Stimulated activated effector memory CD8-positive, alpha-beta T cell treated with anti-CD3 and anti-CD28 coated beads, Interleukin-12 subunit alpha, Interleukin-12 subunit beta, amount 100 ng/mL, for 72 hours (primary cell): ENCODE measurements around the gene CSTB.

Experiments
- ATAC-seq: fragments of 150-1000 bp; cut with Tn5 transposase; 2 replicates; pipeline ENCODE4 v1.10.0; 2021
- DNase-seq, 2 donors: peaks; one replicate each; pipeline ENCODE4 v3.0.0; 2021 to 2022; ENCODE audit warnings: low spot score in 2 of 2
- H3K27ac Mint-ChIP-seq: one replicate; pipeline ENCODE4 v1.8.0; 2022; ENCODE audit warnings: mild to moderate bottlenecking, mixed read lengths
- H3K36me3 Mint-ChIP-seq: one replicate; pipeline ENCODE4 v1.8.0; 2022; ENCODE audit warnings: mild to moderate bottlenecking, mixed read lengths
- H3K4me1 Mint-ChIP-seq: one replicate; pipeline ENCODE4 v1.8.0; 2022; ENCODE audit warnings: mixed read lengths
- H3K4me3 Mint-ChIP-seq: one replicate; pipeline ENCODE4 v1.8.0; 2022; ENCODE audit warnings: mild to moderate bottlenecking, mixed read lengths
- H3K9me3 Mint-ChIP-seq: one replicate; pipeline ENCODE4 v1.8.0; 2022; ENCODE audit warnings: mixed read lengths

CSTB gene

DNA sequence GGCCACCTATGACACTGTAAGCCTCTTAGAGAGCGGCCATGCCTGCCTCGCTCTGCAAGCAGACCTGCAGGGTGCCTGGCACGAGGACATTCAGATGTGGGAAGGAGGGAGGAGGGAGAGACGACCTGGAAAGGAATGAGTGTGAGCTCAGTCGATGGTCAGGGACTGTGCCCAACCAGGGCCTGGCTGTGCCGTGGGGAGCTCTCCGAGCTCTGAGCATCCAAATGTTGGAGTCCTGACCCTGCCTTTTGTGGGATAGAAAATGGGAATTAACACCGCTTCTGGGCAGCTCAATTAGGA lies 7.3 kb downstream of the CSTB start:
- H3K9me3 Mint-ChIP-seq, result no peaks in the 10 kb centered on the region
- H3K27ac Mint-ChIP-seq, result peak overlapping the region; percentile 69

DNA sequence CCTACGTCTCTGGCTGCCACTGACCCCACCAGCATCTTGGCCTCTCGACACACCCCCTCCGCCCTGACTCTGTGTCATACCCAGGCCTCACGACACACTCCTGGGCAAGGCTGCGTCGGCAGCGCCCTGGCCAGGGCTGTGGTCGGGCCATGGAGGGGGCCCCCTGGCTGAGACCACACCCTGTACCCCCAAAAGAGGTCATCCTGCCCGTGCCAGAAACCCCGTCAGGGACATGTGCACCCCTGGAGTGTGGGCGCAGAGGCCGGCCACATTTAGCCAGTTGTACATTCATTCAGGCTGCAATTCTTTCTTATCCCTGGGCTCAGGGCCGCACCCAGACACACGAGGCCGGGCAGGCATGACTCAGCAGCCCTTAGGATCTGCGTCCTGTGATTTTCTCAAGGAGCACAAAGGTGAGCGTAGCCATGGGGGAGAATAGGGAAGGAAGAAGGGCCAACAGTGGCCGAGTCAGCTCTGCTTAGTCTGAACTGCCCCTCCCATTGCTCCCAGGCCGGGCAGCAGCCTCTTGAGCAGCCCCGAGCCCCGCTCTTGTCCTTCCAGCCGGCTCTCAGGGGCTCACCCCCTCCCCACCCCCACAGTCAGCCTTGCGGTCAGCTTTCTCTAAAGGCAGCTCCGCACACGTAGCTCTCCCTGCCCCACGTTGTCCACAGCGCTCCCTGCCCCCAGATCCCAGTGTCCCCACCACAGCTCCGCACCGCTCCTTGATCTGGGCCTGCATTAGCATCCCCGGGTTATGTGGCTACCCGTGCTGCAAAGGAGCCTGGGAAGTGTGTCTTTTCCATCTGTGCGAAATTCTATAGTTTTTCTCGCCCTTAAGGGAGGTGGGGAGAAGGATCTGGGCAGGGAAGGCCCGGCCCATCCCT lies 7.9 kb downstream of the CSTB start:
- Mint-ChIP-seq H3K27ac (peak overlapping the region; percentile 69), H3K4me1 (peaks cover 10% of the 10 kb centered on the region), H3K36me3 (peaks cover 19% of the 10 kb centered on the region), H3K9me3 (no peaks in the 10 kb centered on the region), H3K4me3 (no peak overlapping the region)
- peak; percentile 8 for ATAC-seq
- DNase-seq, result no peak

More for the DNA sequence above, 7.3 kb downstream of the CSTB start:
- Mint-ChIP-seq H3K36me3 (peaks cover 21% of the 10 kb centered on the region), H3K4me1 (peaks cover 16% of the 10 kb centered on the region), H3K4me3 (no peak overlapping the region)
- no peak for ATAC-seq
- DNase-seq, result no peak

DNA sequence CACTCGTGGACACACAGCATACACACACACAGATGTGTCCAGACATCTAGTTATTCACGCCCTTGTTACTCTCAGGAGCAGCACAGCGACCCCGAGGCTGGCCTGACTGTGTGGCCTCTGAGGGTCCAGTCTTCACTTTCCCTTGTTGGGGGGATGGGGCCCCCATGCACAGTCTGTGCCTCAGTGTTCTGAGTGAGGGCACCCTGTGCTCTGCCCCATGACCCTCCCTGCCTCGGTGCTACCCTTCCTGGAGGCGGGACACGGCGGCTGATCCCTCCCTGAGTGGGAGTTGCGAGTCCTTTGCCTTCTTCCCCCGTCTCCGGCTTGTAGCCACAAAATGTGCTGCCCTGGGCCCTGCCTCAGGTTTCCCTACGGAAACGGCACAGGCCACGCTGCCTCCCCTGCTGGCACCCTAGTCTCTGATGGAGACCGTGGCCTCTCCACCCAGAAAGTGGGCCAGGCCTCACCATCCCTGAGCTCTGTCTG lies 8.6 kb downstream of the CSTB start:
- peaks cover 8% of the 10 kb centered on the region for H3K4me1 Mint-ChIP-seq
- ATAC-seq, result no peak
- no peaks in the 10 kb centered on the region for H3K9me3 Mint-ChIP-seq

DNA sequence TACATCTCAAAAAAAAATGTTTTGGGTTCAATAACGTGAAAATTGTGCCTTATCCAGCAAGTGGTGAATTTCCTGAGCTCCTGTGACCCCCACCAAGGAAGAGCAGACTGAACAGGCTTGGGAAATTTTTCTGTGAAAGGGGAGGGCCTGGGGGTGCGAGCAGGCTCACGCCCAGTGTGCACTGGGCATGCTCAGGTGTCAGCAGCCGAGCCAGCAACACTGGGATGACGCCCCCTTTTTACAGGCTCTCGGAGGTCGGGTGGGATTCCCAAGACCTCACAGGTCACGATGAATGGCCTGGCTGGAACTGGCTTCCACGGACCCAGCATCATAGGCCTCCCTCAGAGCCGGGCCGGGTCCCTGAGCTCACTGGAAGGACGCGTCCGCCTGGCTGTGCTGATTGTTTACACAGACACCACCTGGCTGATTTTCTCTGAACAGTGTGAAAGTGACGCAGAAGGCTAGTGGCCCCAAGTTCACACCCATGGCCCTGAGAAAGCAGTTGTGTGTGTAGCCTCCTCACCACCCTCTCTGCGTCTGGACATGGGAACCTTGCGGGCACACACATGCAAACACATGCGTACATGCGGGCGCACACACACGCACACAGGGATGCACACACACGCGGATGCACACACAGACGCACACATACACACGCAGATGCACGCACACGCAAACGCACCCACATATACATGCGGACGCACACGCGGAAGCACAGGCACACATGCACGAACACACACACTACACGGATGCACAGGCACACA lies 9.2 kb downstream of the CSTB start:
- no peak overlapping the region for H3K27ac Mint-ChIP-seq
- H3K9me3 Mint-ChIP-seq, result no peaks in the 10 kb centered on the region
- ATAC-seq, result no peak
- no peak overlapping the region for H3K4me3 Mint-ChIP-seq
- H3K36me3 Mint-ChIP-seq, result peaks cover 11% of the 10 kb centered on the region
- peaks cover 8% of the 10 kb centered on the region for H3K4me1 Mint-ChIP-seq
- no peak for DNase-seq

More for the DNA sequence above, 8.6 kb downstream of the CSTB start:
- Mint-ChIP-seq H3K27ac (no peak overlapping the region), H3K36me3 (peaks cover 13% of the 10 kb centered on the region), H3K4me3 (no peak overlapping the region)
- DNase-seq, result no peak

DNA sequence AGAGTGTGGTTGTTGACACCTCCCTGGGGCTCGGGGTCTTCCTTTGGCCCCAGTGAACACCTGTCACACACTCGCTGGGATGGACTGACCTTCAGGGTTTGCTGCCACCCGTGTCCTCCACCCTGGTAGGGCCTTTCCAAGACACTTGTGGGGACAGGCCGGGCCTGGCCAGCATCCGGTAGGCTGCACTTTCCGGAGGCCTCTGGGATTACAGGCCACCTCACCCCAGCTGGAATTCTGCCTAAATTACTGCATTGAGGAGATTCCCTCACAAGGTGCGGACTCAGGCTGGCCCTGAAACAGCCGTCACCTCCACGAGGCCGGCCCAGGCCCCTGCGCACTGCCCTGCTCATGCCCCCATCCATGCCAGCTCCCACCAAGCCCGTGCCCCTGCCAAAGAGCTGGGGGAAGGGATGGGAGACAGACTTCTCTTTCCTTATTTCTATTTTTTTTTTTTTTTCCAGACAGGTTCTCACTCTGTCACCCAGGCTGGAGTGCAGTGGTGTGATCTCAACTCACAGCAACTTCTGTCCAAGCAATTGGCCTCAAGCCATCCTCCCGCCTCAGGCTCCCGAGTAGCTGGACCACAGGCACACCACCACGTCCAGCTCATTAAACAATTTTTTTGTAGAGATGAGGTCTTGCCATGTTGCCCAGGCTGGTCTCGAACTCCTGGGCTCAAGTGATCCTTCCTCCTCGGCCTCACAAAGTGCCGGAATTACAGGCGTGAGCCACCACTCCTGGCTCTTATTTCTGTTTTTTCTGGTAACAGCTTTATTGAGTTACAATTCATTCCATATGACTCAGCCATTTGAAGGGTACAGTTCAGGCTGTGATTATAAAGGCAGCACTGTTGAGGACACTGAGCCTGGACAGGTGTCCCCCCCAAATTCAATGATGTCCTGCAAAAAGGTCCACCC lies 11.3 kb downstream of the CSTB start:
- H3K27ac Mint-ChIP-seq, result no peak overlapping the region
- no peaks in the 10 kb centered on the region for H3K9me3 Mint-ChIP-seq
- no peak for DNase-seq
- no peaks in the 10 kb centered on the region for H3K4me1 Mint-ChIP-seq
- peaks cover 17% of the 10 kb centered on the region for H3K36me3 Mint-ChIP-seq
- H3K4me3 Mint-ChIP-seq, result no peak overlapping the region
- no peak for ATAC-seq

DNA sequence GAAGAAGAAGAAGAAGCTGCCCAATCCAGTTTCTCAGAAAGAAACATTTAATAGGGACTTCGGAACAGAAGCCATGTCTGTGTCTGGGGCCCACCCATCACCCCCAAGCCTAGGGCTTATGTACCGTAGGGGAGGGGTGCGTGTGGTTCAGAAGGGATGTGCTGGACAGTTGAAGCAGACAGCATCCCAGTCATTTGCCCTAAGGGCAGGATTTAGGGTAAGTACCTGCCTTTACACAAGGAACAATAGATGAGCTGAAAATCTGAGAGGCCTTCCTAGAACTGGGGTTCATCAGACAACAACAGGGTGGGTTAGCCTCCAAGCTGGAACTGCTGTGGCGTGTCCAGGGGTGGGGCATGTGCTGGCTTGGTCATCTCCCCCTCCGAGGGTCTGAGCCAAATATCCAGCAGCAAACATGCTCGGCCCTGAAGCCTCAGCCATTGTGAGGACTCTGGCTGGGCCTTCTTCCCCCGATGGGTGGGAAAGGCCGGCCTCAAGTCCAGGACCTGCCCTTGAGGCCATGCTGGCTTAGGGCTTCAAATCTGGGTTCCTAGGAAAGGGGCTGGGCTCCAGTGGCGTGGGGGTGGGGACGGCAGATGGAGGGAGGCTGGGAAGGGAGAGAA lies 12.1 kb downstream of the CSTB start:
- H3K36me3 Mint-ChIP-seq, result peaks cover 24% of the 10 kb centered on the region
- H3K27ac Mint-ChIP-seq, result peak overlapping the region; percentile 54
- ATAC-seq (no peak), DNase-seq (no peak)
- H3K9me3 Mint-ChIP-seq, result no peaks in the 10 kb centered on the region
- H3K4me1 Mint-ChIP-seq, result no peaks in the 10 kb centered on the region
- H3K4me3 Mint-ChIP-seq, result no peak overlapping the region

DNA sequence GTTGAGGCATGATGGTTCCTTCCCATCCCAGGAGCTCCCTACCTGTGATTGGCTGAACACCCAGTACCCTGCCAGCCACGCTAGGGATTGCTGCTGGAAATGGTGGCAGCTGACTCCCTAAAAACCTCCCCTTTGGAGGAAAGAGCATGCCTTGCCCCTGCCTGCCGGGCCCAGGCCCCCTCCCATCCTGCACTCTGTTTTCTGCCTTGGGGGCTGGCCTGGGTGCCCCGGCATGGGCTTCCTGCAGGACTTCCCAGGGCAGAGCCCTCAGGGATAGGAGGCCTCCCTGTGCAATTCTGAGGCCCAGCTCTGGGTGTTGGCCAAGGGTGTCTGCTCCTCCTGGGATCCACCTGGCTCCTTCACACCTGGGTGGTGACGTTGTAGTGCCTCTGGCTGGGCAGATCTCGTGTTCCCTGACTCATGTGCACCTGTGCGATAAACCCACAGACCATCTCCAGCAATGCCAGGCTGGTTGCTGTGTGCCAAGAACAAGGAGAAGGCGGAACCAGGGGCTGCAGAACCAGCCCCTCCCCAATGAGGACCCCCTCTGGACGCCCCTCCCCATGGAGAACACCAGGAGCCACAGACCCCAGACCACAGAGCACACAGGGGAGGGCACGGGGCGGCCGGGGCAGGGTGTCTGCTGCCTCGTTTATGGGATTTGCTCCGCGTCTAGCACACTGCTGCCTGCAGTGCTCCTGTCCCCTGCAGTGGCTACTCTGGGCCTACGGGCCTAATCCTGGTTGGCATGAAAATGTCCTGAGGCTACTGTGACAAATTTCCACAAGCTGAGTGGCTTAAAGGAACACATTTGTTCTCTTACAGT lies 13.6 kb downstream of the CSTB start:
- no peaks in the 10 kb centered on the region for H3K9me3 Mint-ChIP-seq
- no peaks in the 10 kb centered on the region for H3K4me1 Mint-ChIP-seq
- peaks cover 27% of the 10 kb centered on the region for H3K36me3 Mint-ChIP-seq
- no peak for DNase-seq
- no peak for ATAC-seq
- H3K4me3 Mint-ChIP-seq, result no peak overlapping the region
- no peak overlapping the region for H3K27ac Mint-ChIP-seq

DNA sequence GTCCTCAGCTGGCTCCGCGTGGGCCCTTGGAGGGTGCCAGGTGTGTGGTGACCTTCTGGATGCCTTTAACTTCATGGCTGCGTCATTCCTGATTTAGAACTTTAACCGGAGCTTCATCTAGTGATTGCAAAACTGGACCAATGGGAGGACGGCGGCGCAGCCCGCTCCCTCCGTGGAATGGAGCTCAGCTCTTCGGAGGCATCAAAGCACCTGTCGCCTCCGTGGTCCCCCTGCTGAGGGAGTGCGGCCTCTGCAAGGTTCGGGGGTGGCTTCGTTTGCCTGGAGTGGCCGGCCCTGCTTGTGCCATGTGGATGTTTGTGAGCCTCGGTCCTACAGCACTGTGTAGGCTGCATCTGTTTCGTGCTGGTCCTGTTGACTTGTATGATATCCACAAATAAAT lies 14.2 kb downstream of the CSTB start:
- no peak overlapping the region for H3K27ac Mint-ChIP-seq
- no peak for ATAC-seq
- H3K4me1 Mint-ChIP-seq, result no peaks in the 10 kb centered on the region
- no peaks in the 10 kb centered on the region for H3K9me3 Mint-ChIP-seq
- no peak for DNase-seq
- no peak overlapping the region for H3K4me3 Mint-ChIP-seq
- peaks cover 27% of the 10 kb centered on the region for H3K36me3 Mint-ChIP-seq

DNA sequence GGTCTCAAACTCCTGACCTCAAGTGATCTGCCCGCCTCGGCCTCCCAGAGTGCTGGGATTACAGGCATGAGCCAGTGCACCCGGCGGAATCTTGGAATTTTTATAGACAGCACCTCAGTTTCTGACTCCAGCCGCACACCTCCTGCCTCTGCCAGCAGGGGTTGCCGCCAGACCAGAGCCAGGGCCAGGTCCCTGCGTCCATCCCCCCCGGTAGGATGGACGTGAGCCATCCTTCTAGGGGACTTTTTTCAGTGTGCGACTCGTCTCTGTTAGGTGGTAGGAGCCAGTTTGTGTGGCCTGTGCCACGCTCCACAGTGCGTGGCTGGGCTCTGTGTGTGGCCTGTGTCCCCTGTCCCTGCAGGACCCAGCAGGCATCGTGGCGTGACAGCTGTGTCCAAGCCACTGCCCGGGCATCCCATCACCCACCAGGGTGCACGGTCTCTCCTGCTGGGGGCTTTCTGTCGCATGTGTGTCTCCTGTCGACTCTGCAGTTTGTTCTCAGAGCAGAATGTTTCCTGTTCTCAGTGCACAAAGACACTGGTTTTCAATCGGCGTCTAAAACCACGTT lies 15.6 kb downstream of the CSTB start:
- peaks cover 41% of the 10 kb centered on the region for H3K36me3 Mint-ChIP-seq
- H3K4me1 Mint-ChIP-seq, result no peaks in the 10 kb centered on the region
- no peak overlapping the region for H3K4me3 Mint-ChIP-seq
- no peaks in the 10 kb centered on the region for H3K9me3 Mint-ChIP-seq
- no peak overlapping the region for H3K27ac Mint-ChIP-seq
- ATAC-seq (no peak), DNase-seq (no peak)

DNA sequence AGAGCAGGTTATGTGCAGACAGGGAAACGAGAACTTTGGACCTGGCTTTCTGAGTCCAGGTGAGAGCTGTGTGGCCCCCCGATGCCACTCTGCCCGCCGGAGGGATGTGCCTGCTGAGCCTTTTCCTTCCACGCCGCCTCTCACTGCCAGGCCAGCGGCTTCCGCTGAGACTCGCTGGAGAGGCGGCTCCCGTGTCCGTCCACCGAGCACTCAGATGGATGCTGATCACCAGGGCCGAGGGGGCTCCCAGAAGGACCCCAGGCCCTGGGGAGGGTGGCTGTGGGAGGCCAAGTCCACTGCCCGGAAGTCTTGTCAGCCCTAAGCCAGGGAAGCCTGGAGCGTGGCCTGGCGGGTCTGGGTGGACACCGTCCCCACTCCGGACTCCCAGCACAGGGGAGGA lies 16.5 kb downstream of the CSTB start:
- ATAC-seq (no peak), DNase-seq (no peak)
- H3K4me3 Mint-ChIP-seq, result no peak overlapping the region
- H3K9me3 Mint-ChIP-seq, result no peaks in the 10 kb centered on the region
- no peaks in the 10 kb centered on the region for H3K4me1 Mint-ChIP-seq
- H3K36me3 Mint-ChIP-seq, result peaks cover 45% of the 10 kb centered on the region
- no peak overlapping the region for H3K27ac Mint-ChIP-seq

DNA sequence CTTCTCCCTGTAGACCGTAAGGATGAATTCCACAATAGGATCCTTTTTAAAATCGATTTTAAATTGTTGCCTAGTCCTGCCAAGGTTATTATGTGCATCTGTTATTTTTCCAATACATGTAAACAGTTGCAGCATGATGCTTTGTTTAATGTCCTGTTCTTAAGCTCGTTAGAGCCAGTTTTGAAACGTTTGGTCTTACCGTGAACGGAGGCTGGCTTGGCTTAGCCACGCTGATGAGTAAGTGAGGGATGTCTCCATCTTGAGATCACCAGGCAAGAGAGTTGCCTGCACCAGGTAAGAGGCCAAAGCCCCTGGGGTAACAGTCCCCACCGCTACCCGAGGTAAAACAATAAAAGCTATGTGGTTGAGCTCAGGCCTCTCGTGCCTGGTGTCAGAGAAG lies 17.3 kb downstream of the CSTB start:
- Mint-ChIP-seq H3K4me1 (no peaks in the 10 kb centered on the region), H3K27ac (no peak overlapping the region), H3K9me3 (no peaks in the 10 kb centered on the region), H3K4me3 (no peak overlapping the region), H3K36me3 (peaks cover 52% of the 10 kb centered on the region)
- no peak for ATAC-seq
- no peak for DNase-seq

DNA sequence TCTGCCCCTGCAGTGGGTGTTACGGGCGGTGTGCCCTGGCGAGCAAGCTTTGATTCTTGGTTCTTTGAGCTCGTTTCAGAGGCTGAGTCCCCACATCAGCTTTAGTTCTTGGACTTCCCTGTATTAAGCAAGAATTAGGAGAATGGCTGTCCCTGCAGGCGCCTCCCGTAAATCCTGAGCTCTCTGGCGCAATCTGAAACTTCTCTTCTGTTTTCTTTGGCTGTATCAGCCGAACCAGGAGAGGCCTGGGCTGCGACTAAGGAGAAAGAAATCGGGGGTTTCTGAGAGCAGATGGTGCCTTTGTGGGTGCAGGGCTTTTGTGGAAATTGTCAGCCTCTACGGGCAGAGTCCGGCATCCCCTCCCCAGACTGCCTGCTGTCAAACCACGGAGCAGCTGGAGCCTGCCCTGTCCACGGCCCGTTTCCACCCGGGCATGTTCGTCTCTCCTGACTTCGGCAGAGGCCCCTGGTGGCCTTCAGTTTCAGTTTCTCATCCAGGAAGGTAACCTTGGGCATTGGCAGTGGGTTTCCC lies 17.9 kb downstream of the CSTB start:
- Mint-ChIP-seq H3K36me3 (peaks cover 53% of the 10 kb centered on the region), H3K4me1 (no peaks in the 10 kb centered on the region), H3K9me3 (no peaks in the 10 kb centered on the region), H3K27ac (no peak overlapping the region), H3K4me3 (no peak overlapping the region)
- DNase-seq, result no peak
- ATAC-seq, result no peak

DNA sequence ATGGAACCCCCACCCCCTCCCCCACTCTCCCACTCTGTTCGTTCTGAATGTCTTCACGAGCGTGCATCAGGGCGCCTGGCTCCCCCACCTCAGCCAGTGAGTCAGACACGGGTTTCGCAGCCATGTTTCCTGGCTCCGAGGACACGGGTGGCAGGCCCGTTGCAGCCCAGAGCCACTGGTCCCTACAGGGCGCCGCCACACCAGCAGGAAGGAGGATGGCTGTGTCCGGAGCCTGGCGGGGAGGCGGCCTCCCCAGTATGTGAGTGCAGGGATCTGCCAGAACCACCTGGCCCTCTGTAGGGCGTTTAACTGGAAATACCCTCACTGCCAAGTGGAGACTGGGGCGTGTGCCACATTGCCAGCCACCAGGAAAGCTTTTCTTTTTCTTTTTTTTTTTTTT lies 18.5 kb downstream of the CSTB start:
- Mint-ChIP-seq H3K27ac (no peak overlapping the region), H3K4me1 (no peaks in the 10 kb centered on the region), H3K36me3 (peaks cover 53% of the 10 kb centered on the region), H3K9me3 (no peaks in the 10 kb centered on the region), H3K4me3 (no peak overlapping the region)
- ATAC-seq (no peak), DNase-seq (no peak)
